ENCODE data around the gene GSKIP.

- TF ChIP-seq, protein P1, sequence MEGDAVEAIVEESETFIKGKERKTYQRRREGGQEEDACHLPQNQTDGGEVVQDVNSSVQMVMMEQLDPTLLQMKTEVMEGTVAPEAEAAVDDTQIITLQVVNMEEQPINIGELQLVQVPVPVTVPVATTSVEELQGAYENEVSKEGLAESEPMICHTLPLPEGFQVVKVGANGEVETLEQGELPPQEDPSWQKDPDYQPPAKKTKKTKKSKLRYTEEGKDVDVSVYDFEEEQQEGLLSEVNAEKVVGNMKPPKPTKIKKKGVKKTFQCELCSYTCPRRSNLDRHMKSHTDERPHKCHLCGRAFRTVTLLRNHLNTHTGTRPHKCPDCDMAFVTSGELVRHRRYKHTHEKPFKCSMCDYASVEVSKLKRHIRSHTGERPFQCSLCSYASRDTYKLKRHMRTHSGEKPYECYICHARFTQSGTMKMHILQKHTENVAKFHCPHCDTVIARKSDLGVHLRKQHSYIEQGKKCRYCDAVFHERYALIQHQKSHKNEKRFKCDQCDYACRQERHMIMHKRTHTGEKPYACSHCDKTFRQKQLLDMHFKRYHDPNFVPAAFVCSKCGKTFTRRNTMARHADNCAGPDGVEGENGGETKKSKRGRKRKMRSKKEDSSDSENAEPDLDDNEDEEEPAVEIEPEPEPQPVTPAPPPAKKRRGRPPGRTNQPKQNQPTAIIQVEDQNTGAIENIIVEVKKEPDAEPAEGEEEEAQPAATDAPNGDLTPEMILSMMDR (conservative IDR thresholded peaks at IDR 0.05; ENCODE audit: low read depth, low read length): no peak
- no peak for TF ChIP-seq EZH2 (IDR thresholded peaks at IDR 0.05; ENCODE audit: low read length, unreplicated experiment)
- TF ChIP-seq EZH2phosphoT487 (IDR thresholded peaks at IDR 0.05; ENCODE audit: borderline replicate concordance, low read length): no peak
Observed at GRCh38 chr14:96364962-96365361, 1.6 kb downstream of the GSKIP start.
